ENCODE data around the gene CD8A.

Gene CD8A

DNA sequence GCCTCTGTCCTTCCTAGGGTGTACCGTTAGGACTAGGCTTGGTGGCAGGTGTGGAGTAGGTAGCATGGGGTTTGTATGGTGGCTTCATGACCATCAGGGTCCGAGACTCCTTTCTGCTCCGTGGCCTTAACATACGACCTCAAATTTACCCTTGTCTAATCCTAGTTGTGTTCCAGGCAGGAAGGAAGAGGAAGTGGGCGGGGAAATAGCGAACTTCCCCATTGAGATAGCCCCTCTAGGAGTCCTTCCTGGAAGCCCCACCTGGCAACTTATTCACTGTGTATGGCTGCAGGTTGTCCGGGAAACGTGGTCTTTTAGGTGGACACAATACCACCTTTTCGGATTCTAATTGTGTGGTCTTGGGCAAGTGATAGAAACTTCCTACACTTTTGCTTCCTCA is 9.3 kb downstream of the CD8A start:
- in situ Hi-C loops (cut with HindIII; ENCODE audit: low sequenced_read_pairs) = no loop called here
- no peak for DNase-seq (ENCODE audit: low read depth)
- no peak for TF ChIP-seq CTCF (IDR thresholded peaks at IDR 0.05; ENCODE audit: low read depth, low read length, missing control alignments)
- no peak overlapping the region for H3K4me3 ChIP-seq (ENCODE audit: low read depth, low read length)

DNA sequence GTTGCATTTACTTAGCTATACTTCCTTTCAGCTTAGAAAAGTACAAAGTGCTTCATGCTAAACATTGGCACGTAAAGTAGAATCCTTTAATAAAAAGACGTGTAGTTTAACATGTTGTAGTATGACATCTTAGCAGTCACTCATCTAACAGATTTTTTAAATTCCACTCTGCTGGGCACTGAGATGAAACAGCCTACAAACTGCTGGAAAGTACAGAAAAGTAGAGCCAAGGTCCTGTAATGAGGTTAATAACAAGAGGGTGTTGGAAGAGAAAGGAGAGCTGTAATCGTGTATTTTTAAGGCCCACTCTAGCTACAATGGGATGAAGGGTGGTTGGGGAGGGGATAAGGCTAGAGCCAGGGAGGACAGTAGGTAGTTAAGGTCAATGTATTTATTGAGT is 10.7 kb downstream of the CD8A start:
- no peak overlapping the region for H3K4me3 ChIP-seq (ENCODE audit: low read depth, low read length)
- in situ Hi-C loops (cut with HindIII; ENCODE audit: low sequenced_read_pairs) = no loop called here
- no peak for DNase-seq (ENCODE audit: low read depth)
- no peak for TF ChIP-seq CTCF (IDR thresholded peaks at IDR 0.05; ENCODE audit: low read depth, low read length, missing control alignments)

- in situ Hi-C loops (cut with HindIII; ENCODE audit: low sequenced_read_pairs) = no loop called here
- no peak overlapping the region for H3K4me3 ChIP-seq (ENCODE audit: low read depth, low read length)
- TF ChIP-seq CTCF (IDR thresholded peaks at IDR 0.05; ENCODE audit: low read depth, low read length, missing control alignments) = no peak
- no peak for DNase-seq (ENCODE audit: low read depth)
Observed at GRCh38 chr2:86778957-86779356, 11.8 kb downstream of the CD8A start.

DNA sequence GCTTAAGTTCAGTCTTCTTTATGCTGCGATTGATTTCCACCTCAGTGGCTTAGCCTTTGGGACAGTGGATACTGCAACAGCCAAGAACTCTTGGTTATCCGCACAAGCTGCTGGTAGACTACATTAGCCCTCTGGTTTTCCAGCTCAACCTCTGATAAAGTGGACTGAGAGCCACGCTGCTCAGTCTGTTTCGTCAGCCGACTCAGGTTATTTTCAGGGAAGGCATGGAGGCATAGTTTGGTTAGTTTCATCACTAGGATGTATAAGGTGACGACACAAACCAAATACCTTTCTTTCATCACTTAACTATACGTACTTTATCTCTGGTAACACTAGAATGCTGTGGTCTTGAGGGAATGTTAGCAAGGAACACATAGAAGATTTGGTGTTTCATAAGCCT is 14.2 kb downstream of the CD8A start:
- no peak overlapping the region for H3K4me3 ChIP-seq (ENCODE audit: low read depth, low read length)
- no peak for TF ChIP-seq CTCF (IDR thresholded peaks at IDR 0.05; ENCODE audit: low read depth, low read length, missing control alignments)
- in situ Hi-C loops (cut with HindIII; ENCODE audit: low sequenced_read_pairs) = no loop called here
- no peak for DNase-seq (ENCODE audit: low read depth)

GRCh38 chr2:86775338-86775737 is 15.4 kb downstream of the CD8A start:
- TF ChIP-seq CTCF (IDR thresholded peaks at IDR 0.05; ENCODE audit: low read depth, low read length, missing control alignments) = no peak
- in situ Hi-C loops (cut with HindIII; ENCODE audit: low sequenced_read_pairs) = no loop called here
- no peak for DNase-seq (ENCODE audit: low read depth)
- no peak overlapping the region for H3K4me3 ChIP-seq (ENCODE audit: low read depth, low read length)

GRCh38 chr2:86774862-86775261 is 15.9 kb downstream of the CD8A start:
- no peak for DNase-seq (ENCODE audit: low read depth)
- H3K4me3 ChIP-seq (ENCODE audit: low read depth, low read length) = no peak overlapping the region
- in situ Hi-C loops (cut with HindIII; ENCODE audit: low sequenced_read_pairs) = no loop called here
- TF ChIP-seq CTCF (IDR thresholded peaks at IDR 0.05; ENCODE audit: low read depth, low read length, missing control alignments) = no peak

DNA sequence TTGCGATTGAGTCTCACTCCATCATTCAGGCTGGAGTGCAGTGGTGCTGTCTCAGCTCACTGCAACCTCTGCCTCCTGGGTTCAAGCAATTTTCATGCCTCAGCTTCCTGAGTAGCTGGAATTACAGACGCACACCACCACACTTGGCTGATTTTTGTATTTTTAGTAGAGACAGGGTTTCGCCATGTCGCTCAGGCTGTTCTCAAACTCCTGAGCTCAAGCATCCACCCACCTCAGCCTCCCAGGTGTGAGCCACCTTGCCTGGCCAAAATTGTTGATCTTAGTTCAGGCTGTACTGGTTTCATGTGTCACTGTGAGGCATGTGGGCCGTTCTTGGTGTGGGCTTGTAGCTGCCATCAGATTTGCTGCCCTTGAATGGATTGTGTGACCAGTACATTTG is 18.1 kb downstream of the CD8A start:
- TF ChIP-seq CTCF (IDR thresholded peaks at IDR 0.05; ENCODE audit: low read depth, low read length, missing control alignments) = no peak
- no peak for DNase-seq (ENCODE audit: low read depth)
- in situ Hi-C loops (cut with HindIII; ENCODE audit: low sequenced_read_pairs) = no loop called here
- no peak overlapping the region for H3K4me3 ChIP-seq (ENCODE audit: low read depth, low read length)
